GM19455 (cell line): ENCODE measurements around the gene SLC27A3.
"Not testable (repeated sequence)": the region's sequence is repeated elsewhere in the genome, so short reads cannot be mapped to it uniquely, and the experiment has no call there.

ENCODE experiments used
- ATAC-seq: cut with Tn5 transposase; IDR thresholded peaks from one replicate; pipeline ENCODE4 v1.9.1; 2021; ENCODE audit not compliant: unreplicated experiment

SLC27A3 gene

DNA sequence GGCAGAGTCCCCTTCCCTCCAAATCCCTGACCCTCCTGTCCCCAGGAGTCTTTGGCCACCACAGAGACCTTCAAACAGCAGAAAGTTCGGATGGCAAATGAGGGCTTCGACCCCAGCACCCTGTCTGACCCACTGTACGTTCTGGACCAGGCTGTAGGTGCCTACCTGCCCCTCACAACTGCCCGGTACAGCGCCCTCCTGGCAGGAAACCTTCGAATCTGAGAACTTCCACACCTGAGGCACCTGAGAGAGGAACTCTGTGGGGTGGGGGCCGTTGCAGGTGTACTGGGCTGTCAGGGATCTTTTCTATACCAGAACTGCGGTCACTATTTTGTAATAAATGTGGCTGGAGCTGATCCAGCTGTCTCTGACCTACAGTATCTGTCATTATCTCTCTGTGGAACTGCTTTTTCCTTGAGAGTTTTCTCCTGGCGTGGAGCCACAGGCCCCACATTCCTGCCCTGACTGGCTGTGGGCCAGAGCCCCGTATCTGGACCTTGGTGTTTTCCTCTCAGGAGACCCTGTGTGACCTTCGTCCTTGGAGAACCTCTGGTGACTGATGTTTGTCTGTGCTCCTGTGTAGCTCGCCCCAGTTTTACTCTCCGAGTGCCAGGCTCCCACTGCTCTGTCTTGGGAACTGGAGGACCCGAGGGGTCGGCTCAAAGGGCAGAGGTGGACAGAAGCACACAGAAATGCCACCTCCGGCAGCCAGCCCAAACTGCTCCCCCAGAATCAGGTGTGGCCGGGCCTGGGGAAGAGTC, 4.8 kb downstream of the SLC27A3 start:
- no peak for ATAC-seq

- ATAC-seq: no peak
These were observed 5.3 kb downstream of the SLC27A3 start for GRCh38 chr1:153780551-153780950.

DNA sequence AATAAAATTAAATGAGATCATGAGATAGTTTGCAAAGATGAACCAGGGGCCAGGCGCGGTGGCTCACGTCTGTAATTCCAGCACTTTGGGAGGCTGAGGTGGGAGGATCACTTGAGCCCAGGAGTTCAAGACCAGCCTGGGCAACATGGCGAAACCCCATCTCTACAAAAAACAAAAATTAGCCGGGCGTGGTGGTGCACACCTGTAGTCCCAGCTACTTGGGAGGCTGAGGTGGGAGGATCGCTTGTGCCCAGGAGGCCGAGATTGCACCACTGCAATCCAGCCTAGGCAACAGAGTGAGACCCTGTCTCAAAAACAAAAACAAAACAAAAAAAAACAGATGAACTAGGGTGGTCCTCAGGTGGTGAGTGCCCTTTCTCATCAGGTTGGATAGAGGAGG, 7.4 kb downstream of the SLC27A3 start:
- ATAC-seq: not testable (repeated sequence)

GRCh38 chr1:153783233-153784190, 8.3 kb downstream of the SLC27A3 start:
- peak; percentile 85 for ATAC-seq

DNA sequence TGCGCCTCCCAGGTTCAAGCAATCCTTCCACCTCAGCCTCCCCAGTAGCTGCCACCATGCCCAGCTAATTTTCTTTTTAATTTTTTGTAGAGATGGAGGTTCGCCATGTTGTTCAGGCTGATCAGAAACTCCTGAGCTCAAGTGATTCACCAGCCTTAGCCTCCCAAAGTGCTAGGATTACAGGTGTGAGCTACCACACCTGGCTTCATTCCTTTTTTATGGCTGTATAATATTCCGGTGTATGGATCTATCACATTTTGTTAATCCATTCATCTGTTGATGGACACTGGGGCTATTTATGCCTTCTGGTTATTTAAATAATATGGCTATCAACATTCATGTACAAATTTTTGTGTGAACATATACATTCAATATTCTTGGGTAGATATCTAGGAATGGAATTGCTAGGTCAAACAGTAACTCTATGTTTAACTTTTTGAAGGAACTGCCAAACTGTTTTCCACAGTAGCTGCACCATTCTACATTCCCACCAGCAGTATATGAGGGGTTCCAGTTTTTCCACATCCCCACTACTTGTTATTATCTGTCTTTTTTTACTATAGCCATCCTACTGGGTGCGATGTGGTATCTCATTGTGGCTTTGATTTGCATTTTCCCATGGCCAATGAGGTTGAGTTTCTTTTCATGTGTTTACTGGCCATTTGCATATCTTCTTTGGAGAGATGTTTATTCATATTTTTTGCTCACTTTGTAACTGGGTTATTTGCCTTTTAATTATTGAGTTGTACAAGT, 11.0 kb downstream of the SLC27A3 start:
- ATAC-seq: no peak

DNA sequence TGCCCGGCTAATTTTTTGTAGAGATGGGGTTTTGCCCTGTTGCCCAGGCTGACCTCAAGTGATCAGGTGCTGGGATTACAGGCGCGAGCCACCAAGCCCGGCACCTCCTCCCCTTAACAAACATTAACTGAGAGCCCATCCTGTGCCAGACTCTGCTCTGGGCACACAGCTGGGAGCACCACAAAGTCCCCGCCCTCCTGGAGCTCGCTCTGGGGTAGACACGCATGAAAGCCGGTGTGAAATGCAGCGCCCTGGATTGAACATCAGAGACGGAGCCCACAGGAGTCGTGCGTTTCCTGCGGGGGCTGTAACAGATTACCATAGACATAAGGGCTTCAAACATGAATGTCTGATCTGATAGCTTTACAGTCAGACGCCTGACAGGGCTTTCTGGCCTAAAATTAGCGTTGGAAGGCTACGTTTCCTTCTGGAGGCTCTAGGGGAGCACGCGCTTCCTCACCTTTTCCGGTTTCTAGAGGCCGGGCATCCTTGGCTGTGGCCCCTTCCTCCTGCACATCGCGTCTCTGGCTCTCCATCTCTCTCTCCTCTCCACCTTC, 14.3 kb downstream of the SLC27A3 start:
- ATAC-seq: no peak

GRCh38 chr1:153790313-153790965, 15.2 kb downstream of the SLC27A3 start:
- ATAC-seq: no peak

DNA sequence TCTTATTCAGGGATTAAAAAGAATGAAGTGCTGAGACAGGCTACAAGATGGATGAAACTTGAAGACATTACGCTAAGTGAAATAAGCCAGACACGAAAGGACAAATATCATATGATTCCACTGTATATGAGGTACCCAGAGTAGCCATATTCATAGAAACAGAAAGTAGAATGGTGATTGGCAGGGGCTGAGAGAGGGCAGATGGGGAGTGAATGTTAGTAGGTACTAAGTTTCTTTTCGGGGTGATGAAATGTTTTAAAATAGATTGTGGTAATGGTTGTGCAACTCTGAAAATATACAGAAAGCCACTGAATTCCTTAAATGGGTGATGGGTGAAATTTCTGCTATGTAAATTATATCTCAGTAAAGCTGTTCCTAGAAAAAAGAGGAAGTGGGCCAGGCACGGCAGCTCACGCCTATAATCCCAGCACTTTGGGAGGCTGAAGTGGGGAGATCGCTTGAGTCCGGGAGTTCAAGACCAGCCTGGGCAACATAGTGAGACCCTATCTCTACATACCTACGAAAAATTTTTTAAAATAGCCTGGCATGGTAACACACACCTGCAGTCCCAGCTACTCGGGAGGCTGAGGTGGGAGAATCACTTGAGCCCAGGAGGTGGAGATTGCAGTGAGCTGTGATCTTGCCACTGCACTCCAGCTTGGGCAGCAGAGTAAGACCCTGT, 15.9 kb downstream of the SLC27A3 start:
- ATAC-seq: peak; percentile 76

DNA sequence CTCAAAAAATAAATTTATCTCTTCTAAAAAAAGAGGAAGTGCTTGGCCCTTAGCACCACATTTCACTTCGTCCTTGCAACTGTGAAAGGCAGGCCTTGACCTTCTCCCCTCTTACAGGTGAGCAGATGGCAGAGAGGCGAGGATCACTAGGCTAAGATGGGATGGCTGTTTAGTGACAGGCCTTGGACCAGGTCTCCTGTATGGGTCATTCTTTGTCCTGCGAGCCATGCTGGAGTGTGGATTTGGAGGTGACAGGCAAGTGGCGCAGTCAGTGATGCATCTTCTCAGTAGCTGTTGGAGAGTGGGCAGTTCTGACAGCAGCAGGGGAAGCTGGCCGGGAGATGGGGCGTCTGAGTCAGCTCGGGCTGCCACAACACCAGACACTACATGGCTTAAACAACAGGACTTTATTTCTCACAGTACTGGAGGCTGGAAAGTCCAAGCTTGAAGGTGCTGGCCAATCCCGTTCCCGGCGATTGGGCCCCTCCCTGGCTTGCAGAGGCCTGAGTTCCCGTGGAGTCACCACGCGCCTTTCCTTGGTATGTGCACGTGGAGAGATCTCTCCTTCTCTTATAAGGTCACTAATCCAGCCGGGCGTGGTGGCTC, 16.5 kb downstream of the SLC27A3 start:
- ATAC-seq: peak; percentile 18

GRCh38 chr1:153792631-153793041, 17.4 kb downstream of the SLC27A3 start:
- no peak for ATAC-seq

GRCh38 chr1:153793261-153793972, 18.2 kb downstream of the SLC27A3 start:
- ATAC-seq: no peak

DNA sequence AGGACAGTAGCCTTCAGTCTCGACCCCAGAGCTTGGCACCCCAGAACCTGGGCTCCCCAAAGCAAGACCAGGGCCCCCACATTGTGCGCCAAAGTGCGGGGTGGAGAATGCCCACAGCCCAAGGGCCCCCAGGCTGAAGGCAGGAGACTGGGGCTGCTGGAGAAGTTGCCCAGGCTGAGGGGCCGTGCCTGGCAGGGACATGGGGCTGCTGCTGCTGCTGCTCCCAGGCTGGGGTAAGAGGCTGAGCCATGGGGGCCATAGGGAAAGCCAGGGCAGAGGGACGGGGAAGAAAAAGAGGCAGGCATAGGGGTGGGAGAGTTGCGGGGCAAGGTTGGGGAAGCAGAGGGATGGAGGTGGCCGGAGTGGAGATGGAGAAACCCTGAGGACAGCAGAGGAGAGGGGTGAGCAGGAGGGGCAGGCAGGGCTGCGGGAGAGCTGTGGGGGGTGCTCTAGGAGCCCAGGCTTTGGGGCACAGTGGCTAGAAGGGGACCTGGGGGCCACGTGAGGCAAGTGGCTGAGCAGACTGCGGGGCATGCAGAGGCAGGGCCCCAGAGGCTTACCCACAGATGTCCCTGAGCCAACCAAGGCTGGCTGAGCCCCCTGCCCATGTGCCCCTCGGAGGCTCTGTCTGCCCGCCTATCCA, 18.9 kb downstream of the SLC27A3 start:
- no peak for ATAC-seq

DNA sequence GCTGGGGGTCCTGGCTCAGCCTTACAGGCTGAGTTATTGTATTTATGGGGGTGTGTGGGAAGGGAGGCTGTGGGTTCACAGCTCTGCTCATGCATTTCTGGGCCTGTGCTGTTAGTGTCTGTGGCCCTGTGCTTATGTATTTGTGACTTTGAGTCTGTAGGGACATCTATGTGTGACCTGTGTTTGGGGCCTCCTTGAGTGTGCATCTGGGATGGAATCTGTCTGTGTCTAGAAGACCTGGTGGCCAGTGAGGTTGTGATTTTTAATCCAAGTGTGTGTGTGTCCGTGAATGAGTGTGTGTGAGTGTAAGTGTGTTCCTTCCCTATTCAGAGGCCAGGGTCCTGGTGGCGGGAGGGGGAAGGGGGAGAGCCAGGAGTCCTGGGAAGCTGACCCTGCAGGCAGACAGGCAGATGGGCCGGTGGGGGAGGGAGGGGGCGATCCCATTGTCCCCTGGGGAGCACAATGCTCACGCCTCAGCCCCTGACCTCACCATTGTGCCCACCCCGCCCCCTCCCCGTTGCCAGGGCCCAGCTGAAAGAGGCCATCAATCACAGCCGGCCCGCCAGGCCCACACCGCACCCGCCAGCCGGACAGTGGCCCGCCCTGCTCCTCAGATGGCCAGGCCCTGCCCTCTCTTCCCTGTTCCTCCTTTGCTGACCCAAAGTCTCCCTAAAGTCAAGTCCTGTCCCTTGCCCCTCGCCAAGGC, 19.6 kb downstream of the SLC27A3 start:
- ATAC-seq: no peak

DNA sequence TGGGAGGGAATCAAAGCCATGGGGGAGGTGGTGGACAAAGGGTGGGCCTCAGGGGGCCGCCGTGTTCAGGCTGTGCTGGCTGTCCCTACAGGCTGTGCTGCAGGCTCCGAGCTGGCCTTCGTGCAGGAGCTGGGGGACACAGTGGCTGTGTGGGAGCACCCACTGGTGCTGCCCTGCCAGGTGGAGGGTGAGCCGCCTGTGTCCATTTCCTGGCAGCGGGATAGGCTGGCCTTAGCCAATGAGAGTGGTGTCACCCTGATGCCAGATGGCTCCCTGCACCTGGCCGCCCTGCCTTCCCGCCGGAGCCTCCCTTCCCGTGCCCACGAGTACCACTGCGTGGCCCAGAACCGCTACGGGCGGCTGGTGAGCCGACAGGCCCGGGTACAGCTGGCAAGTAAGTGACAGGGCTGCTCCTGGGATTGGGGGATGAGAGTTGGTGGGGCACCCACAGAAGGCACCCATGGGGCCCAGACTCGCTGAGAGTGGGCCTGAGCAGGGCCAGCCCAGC, 20.2 kb downstream of the SLC27A3 start:
- no peak for ATAC-seq

DNA sequence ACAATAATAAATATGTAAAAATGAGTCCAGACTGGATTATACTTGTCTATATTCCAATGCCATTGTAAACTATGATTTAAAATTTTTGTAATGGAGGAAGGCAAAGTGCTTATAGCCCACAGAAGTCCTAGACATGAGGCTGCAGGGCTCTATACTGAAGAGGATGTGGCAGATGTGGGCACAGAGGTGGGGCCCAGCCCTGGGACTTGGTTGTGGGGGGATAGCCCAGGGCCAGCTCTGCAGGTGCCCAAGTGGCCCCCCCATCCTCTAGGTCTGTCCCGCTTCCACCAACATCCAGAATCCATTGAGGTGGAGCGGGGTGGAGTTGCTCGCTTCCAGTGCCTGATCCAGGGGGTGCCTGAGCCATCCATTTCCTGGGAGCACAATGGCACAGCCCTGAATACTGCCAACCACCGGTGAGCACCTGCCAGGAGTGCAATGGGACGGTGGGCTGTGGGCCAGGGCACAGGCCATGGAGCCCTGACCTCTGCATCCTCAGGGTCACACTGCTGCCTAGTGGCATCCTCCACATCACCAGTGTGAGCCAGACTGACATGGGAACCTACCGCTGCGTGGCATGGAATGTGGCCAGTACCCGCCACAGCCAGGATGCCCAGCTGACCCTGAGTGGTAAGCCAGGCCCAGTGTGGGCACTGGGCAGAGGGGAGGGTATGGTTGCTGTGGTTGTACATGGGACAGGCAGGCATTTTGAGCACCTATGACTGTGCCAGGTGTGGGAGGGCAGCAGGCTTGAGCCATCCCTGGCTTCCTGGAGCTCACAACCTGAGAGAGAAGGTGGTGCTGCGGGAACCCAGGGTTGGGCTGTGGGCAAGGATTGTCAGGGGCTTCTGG, 21.0 kb downstream of the SLC27A3 start:
- ATAC-seq: no peak

GRCh38 chr1:153796786-153797659, 21.8 kb downstream of the SLC27A3 start:
- ATAC-seq: peak; percentile 66
